OCI-LY7 (cell line): ENCODE data around the gene CASZ1. TPM values are rescaled to one million over a fixed set of nuclear protein-coding genes. Genes with fewer than 3 reads are reported as not detected.

Experiments
- BruUV-seq: library from RNA; stranded (reverse); fragments of 400-500 nt; replicated peaks from 2 replicates; lab custom pipeline; 2021; lab: Mats Ljungman, UMichigan
- CTCF ChIA-PET: fragments of 300-600 bp; sonication (Branson Sonifier 250); formaldehyde crosslinking; loops from one replicate; lab custom pipeline; 2022; ENCODE audit warnings: antibody characterized with exemption; ENCODE audit not compliant: unreplicated experiment; lab: Charles Lee
- POLR2A ChIA-PET: fragments of 300-600 bp; sonication (Branson Sonifier 250); formaldehyde crosslinking; loops from one replicate; lab custom pipeline; 2022; ENCODE audit warnings: antibody characterized with exemption; lab: Charles Lee
- DNase-seq: peaks from one replicate; pipeline ENCODE4 v3.0.0-alpha.2; 2015; ENCODE audit warnings: low spot score
- H2AFZ ChIP-seq: fragments of 200-600 bp; sonication (generic), shearing (Covaris generic); 2 replicates; pipeline ENCODE4 v1.6.1; 2014; ENCODE audit warnings: mild to moderate bottlenecking, antibody characterized with exemption, low read length, moderate library complexity
- H3K27ac ChIP-seq: fragments of 200-600 bp; sonication (generic); 2 replicates; pipeline ENCODE4 v1.5.1; 2014; ENCODE audit warnings: mixed run types, low read depth, mild to moderate bottlenecking, moderate library complexity, low read length, inconsistent platforms; ENCODE audit not compliant: poor library complexity, severe bottlenecking
- H3K36me3 ChIP-seq: fragments of 200-600 bp; sonication (generic); 2 replicates; pipeline ENCODE4 v1.6.1; 2014; ENCODE audit warnings: mild to moderate bottlenecking, antibody characterized with exemption, low read length, moderate library complexity, mixed read lengths; ENCODE audit not compliant: insufficient read depth
- H3K4me1 ChIP-seq: fragments of 200-600 bp; sonication (generic); 2 replicates; pipeline ENCODE4 v1.5.1; 2014; ENCODE audit warnings: mild to moderate bottlenecking, low read length; ENCODE audit not compliant: insufficient read depth, poor library complexity, severe bottlenecking
- H3K4me2 ChIP-seq: fragments of 200-600 bp; sonication (generic); 2 replicates; pipeline ENCODE4 v1.6.1; 2014; ENCODE audit warnings: mild to moderate bottlenecking, low read length
- H3K4me3 ChIP-seq: fragments of 200-600 bp; sonication (generic); 2 replicates; pipeline ENCODE4 v1.5.1; 2014; ENCODE audit warnings: mild to moderate bottlenecking, low read depth, low read length; ENCODE audit not compliant: poor library complexity, severe bottlenecking
- H3K79me2 ChIP-seq: fragments of 200-600 bp; sonication (generic); 2 replicates; pipeline ENCODE4 v1.6.1; 2016; ENCODE audit warnings: low read depth, mild to moderate bottlenecking, low read length, moderate library complexity, mixed read lengths; ENCODE audit not compliant: insufficient read depth
- H3K9me2 ChIP-seq: fragments of 200-600 bp; sonication (generic); 2 replicates; pipeline ENCODE4 v1.6.1; 2016; ENCODE audit warnings: mild to moderate bottlenecking, low read length, mixed read lengths; ENCODE audit not compliant: insufficient read depth
- H3K9me3 ChIP-seq: fragments of 200-600 bp; sonication (generic); 2 replicates; pipeline ENCODE4 v1.6.1; 2014; ENCODE audit warnings: mild to moderate bottlenecking, mixed run types, low read length, mixed read lengths
- H4K20me1 ChIP-seq: fragments of 200-600 bp; sonication (generic); 2 replicates; pipeline ENCODE4 v1.6.1; 2014; ENCODE audit warnings: mild to moderate bottlenecking, antibody characterized with exemption, low read length, moderate library complexity, mixed read lengths; ENCODE audit not compliant: insufficient read depth
- CTCF ChIP-seq: fragments of 200-600 bp; sonication (generic); conservative IDR thresholded peaks from 2 replicates; pipeline ENCODE4 v1.5.1; 2014; ENCODE audit warnings: mild to moderate bottlenecking, antibody characterized with exemption, low read length, moderate library complexity, mixed read lengths
- EZH2phosphoT487 ChIP-seq: fragments of 200-600 bp; sonication (generic); IDR thresholded peaks from 2 replicates; pipeline ENCODE4 v1.6.1; 2018; ENCODE audit warnings: low read depth, borderline replicate concordance, mild to moderate bottlenecking, mixed run types, antibody characterized with exemption, low read length, moderate library complexity, mixed read lengths
- intact Hi-C: fragments of 100-400 bp; cut with micrococcal nuclease; formaldehyde crosslinking; loops from one replicate; pipeline ENCODE4 v1.10.0; 2022; ENCODE audit not compliant: unreplicated experiment
- total RNA-seq, 2 experiments: library from RNA; depleted of rRNA in 1 of 2; stranded (reverse); fragments of >200 nt in 1 of 2; shearing (Covaris generic) in 1 of 2; gene quantifications; 2 replicates each; pipeline ENCODE4 v1.2.3, GENCODE V29; 2014 to 2022

CASZ1 gene
- total RNA-seq, 2 experiments from 2014 or later = 3.3 to 3.9 TPM

GRCh38 chr1:10829067-10829818 is 32.8 kb upstream of the CASZ1 start:
- no peak overlapping the region for H3K27ac ChIP-seq
- CTCF ChIA-PET = no interaction called here
- BruUV-seq = no TSS peak
- no peak overlapping the region for H3K4me2 ChIP-seq
- no peaks in the 10 kb centered on the region for H3K36me3 ChIP-seq
- DNase-seq = no peak
- H3K9me2 ChIP-seq = no peaks in the 10 kb centered on the region
- no peak for TF ChIP-seq EZH2phosphoT487
- no peak for TF ChIP-seq CTCF
- H2AFZ ChIP-seq = no peak overlapping the region
- no peaks in the 10 kb centered on the region for H4K20me1 ChIP-seq
- no peaks in the 10 kb centered on the region for H3K4me1 ChIP-seq
- intact Hi-C loops = no loop called here
- H3K9me3 ChIP-seq = no peaks in the 10 kb centered on the region
- no peak overlapping the region for H3K4me3 ChIP-seq
- H3K79me2 ChIP-seq = no peaks in the 10 kb centered on the region
- POLR2A ChIA-PET = no interaction called here

- H2AFZ ChIP-seq = no peak overlapping the region
- H3K4me2 ChIP-seq = no peak overlapping the region
- intact Hi-C loops = no loop called here
- H3K9me2 ChIP-seq = no peaks in the 10 kb centered on the region
- no TSS peak for BruUV-seq
- H4K20me1 ChIP-seq = no peaks in the 10 kb centered on the region
- DNase-seq = no peak
- H3K79me2 ChIP-seq = no peaks in the 10 kb centered on the region
- H3K4me3 ChIP-seq = no peak overlapping the region
- POLR2A ChIA-PET = no interaction called here
- no peak overlapping the region for H3K27ac ChIP-seq
- CTCF ChIA-PET = no interaction called here
- TF ChIP-seq CTCF (no peak), EZH2phosphoT487 (no peak)
- H3K9me3 ChIP-seq = no peaks in the 10 kb centered on the region
- H3K4me1 ChIP-seq = no peaks in the 10 kb centered on the region
- H3K36me3 ChIP-seq = no peaks in the 10 kb centered on the region
Measured at GRCh38 chr1:10827377-10828333, 31.2 kb upstream of the CASZ1 start.
